H7 (cell line): ENCODE results near the gene BRD1. TPM values are rescaled to one million over a fixed set of nuclear protein-coding genes. Genes with fewer than 3 reads are reported as not detected.
A peak's percentile ranks its signal among the peaks of the same experiment; 100 is the strongest.

Experiments used
- DNase-seq: peaks from one replicate; pipeline ENCODE4 v3.0.0; 2012
- H3K27me3 ChIP-seq: 2 replicates; pipeline ENCODE4 v1.6.0; 2011; ENCODE audit warnings: mild to moderate bottlenecking, low read length; ENCODE audit not compliant: control insufficient read depth, insufficient read depth
- H3K36me3 ChIP-seq: replicated peaks from 2 replicates; pipeline ENCODE4 v1.5.1; 2011; ENCODE audit warnings: low read length; ENCODE audit not compliant: control insufficient read depth, insufficient read depth
- H3K4me3 ChIP-seq: 2 replicates; pipeline ENCODE4 v1.5.1; 2011; ENCODE audit warnings: low read depth, mild to moderate bottlenecking, control low read depth, low read length, moderate library complexity; ENCODE audit not compliant: insufficient read depth
- total RNA-seq: library from RNA; depleted of rRNA; stranded (reverse); fragments of >200 nt; shearing (Covaris generic); gene quantifications from 2 replicates; pipeline ENCODE4 v1.2.3, GENCODE V29; 2014

BRD1 gene
- total RNA-seq, 1 experiment from 2014 or later = 24.9 TPM

GRCh38 chr22:49747130-49747529 is 80.5 kb downstream of the BRD1 start:
- Histone ChIP-seq H3K36me3 (no peaks in the 10 kb centered on the region), H3K27me3 (no peaks in the 10 kb centered on the region), H3K4me3 (no peak overlapping the region)
- DNase-seq = no peak

GRCh38 chr22:49746065-49746464 is 81.6 kb downstream of the BRD1 start:
- H3K27me3 ChIP-seq = no peaks in the 10 kb centered on the region
- H3K36me3 ChIP-seq = no peaks in the 10 kb centered on the region
- DNase-seq = no peak
- H3K4me3 ChIP-seq = no peak overlapping the region

DNA sequence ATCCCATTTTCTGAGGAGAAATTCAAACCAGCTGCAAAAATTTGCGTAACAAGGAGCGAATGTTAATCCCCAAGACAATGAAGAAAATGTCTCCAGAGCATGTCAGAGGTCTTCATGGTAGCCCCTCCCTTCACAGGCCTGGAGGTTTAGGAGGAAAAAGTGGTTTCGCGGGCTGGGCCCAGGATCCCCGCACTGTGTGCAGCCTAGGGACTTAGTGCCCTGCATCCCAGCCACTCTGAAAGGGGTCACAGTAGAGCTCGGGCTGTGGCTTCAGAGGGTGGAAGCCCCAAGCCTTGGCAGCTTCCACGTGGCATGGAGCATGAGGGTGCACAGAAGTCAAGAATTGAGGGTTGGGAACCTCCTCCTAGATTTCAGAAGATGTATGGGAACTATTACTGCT is 87.4 kb downstream of the BRD1 start:
- Histone ChIP-seq H3K36me3 (no peaks in the 10 kb centered on the region), H3K27me3 (no peaks in the 10 kb centered on the region), H3K4me3 (no peak overlapping the region)
- no peak for DNase-seq

- Histone ChIP-seq H3K27me3 (no peaks in the 10 kb centered on the region), H3K4me3 (no peak overlapping the region), H3K36me3 (no peaks in the 10 kb centered on the region)
- DNase-seq = no peak
Observed at GRCh38 chr22:49739138-49739537, 88.5 kb downstream of the BRD1 start.

- Histone ChIP-seq H3K4me3 (no peak overlapping the region), H3K27me3 (no peaks in the 10 kb centered on the region), H3K36me3 (no peaks in the 10 kb centered on the region)
- DNase-seq = no peak
Observed at GRCh38 chr22:49738566-49738965, 89.1 kb downstream of the BRD1 start.

- Histone ChIP-seq H3K27me3 (no peaks in the 10 kb centered on the region), H3K36me3 (no peaks in the 10 kb centered on the region), H3K4me3 (no peak overlapping the region)
- DNase-seq = no peak
Observed at GRCh38 chr22:49738006-49738405, 89.7 kb downstream of the BRD1 start.

- Histone ChIP-seq H3K36me3 (no peaks in the 10 kb centered on the region), H3K27me3 (no peaks in the 10 kb centered on the region), H3K4me3 (no peak overlapping the region)
- DNase-seq = no peak
Observed at GRCh38 chr22:49737101-49737551, 90.5 kb downstream of the BRD1 start.

- no peaks in the 10 kb centered on the region for H3K27me3 ChIP-seq
- peak; percentile 27 for DNase-seq
- no peaks in the 10 kb centered on the region for H3K36me3 ChIP-seq
- H3K4me3 ChIP-seq = no peak overlapping the region
Observed at GRCh38 chr22:49736538-49736937, 91.1 kb downstream of the BRD1 start.

DNA sequence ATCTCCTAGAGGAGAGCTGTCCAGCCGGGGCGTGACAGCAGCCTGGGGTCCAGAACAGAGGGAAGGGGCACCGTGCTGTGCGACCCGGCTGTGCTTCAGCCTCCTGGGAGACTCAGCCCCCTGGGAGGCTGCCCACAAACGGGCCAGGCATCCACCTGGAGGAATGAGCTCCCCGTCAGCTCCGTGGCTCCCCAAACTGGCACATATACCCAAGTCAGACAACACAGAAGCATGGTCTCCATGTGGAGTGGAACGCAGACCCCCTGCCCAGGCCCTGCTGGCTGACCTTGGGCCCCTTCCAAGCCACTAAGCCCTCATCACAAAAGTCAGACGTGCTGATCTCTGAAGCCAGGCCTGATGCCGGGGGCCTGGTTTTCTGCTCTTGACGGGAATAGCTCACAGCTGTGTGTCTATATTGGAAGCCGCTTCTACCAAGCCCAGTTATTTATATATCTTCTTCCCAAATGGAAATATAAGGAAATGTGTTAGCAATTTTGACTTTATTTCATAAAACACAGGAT is 91.7 kb downstream of the BRD1 start:
- Histone ChIP-seq H3K36me3 (no peaks in the 10 kb centered on the region), H3K27me3 (no peaks in the 10 kb centered on the region), H3K4me3 (no peak overlapping the region)
- DNase-seq = peak; percentile 33

DNA sequence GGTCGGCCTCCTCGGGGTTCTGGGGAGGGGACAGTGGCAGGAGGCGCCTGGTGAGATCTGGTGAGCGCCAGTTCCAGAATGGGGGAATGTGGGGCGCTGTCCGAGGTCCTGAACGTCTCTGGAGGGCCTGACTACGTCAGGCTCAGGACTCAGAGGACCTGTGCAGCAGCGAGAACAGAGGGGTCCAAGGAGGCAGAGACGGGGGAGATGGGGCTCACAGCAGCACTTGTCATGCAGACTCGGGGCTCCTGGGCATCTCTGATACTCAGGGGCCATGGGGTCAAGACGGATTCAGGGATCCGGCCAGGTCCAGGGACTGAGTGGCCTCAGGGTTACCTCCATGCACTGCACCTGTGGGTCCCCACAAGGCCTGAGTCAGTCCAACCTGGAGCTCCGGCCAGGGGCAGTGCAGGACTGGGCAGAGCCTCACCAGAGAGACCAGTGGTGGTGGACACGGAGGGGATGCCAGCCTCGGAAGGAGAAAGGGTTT is 92.2 kb downstream of the BRD1 start:
- DNase-seq = peak; percentile 95
- Histone ChIP-seq H3K36me3 (no peaks in the 10 kb centered on the region), H3K4me3 (no peak overlapping the region), H3K27me3 (no peaks in the 10 kb centered on the region)

- no peak overlapping the region for H3K4me3 ChIP-seq
- DNase-seq = no peak
Observed at GRCh38 chr22:49734882-49735281, 92.8 kb downstream of the BRD1 start.

DNA sequence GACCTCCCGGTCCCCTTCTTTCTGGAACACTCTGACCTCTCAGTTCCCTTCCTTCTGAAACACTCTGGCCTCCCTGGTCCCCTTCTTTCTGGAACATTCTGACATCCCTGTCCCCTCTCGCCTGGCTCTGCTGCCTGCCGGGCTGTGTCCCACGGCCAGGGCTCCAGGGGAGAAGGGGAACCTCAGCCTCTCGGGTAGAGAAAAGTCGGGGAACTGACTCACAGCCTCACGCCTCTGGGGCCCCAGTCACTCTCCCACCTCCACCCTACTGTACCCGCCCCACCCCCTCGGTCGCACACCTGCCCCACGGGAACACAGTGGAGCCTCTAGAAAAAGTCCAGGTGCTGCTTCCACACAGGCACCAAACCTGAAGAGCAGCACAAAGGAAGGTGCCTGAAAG is 93.3 kb downstream of the BRD1 start:
- no peaks in the 10 kb centered on the region for H3K27me3 ChIP-seq
- DNase-seq = peak; percentile 43
- H3K4me3 ChIP-seq = no peak overlapping the region
- H3K36me3 ChIP-seq = no peaks in the 10 kb centered on the region

More at GRCh38 chr22:49734882-49735281, 92.8 kb downstream of the BRD1 start:
- no peaks in the 10 kb centered on the region for H3K27me3 ChIP-seq
- no peaks in the 10 kb centered on the region for H3K36me3 ChIP-seq

DNA sequence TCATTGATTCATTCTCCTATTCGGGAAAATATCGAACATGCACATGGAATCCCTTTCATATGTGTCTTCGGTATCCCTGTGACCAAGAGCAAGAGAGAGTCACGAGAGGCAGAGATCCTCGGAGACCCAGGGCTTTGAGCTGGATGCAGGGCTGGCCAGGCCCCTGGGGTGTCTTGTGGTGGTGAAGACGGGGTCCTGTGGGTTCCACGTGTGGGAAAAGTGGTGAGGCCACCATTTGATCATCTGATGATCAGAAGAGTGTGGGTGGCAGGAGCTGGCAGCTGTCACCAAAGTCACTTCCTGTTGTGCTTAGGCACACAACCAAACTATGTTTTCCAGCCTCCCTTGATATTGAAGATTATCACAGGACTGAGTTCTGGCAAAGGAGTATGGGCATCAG is 94.0 kb downstream of the BRD1 start:
- Histone ChIP-seq H3K4me3 (no peak overlapping the region), H3K27me3 (no peaks in the 10 kb centered on the region), H3K36me3 (no peaks in the 10 kb centered on the region)
- peak; percentile 29 for DNase-seq

- no peak overlapping the region for H3K4me3 ChIP-seq
Observed at GRCh38 chr22:49730656-49731055, 97.0 kb downstream of the BRD1 start.

DNA sequence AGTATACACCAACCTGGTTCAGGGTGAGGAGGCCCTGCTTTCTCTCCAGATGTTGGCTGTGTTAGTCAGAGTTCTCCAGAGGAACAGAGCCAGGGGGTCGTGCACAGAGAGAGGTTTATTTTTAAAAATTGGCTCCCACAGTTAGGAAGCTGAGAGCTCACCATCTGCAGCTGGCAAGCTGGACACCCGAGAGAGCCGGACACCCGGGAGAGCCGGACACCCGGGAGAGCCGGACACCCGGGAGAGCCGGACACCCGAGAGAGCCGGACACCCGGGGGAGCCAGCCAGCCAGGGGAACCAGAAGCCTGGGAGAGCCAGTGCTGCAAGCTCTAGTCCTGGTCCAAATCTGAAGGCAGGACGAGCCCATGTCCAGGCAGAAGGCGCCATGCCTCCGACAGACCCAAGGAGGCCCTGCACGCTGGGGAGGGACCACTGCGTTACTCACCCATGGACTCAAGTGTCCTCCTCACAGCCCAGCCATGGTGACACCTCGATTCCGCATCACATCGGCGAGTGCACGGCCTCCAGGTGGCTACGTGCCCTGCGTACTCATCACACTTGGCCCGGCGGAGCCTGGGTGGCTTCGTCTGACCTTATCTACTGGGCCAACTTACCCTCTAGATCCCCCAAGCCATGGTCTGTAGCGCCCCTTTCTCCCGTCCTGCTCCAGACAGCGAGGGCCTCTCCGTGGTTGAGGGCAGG is 99.0 kb downstream of the BRD1 start:
- H3K4me3 ChIP-seq = no peak overlapping the region
- peaks cover 8% of the 10 kb centered on the region for H3K27me3 ChIP-seq
- DNase-seq = peak; percentile 56
- H3K36me3 ChIP-seq = no peaks in the 10 kb centered on the region

More at GRCh38 chr22:49730656-49731055, 97.0 kb downstream of the BRD1 start:
- H3K36me3 ChIP-seq = no peaks in the 10 kb centered on the region
- H3K27me3 ChIP-seq = peaks cover 4% of the 10 kb centered on the region
- no peak for DNase-seq
